Esophagus squamous epithelium (tissue), 5 donors: Measurements from ENCODE around the gene BCKDHB. TPM values are rescaled to one million over a fixed set of nuclear protein-coding genes. Genes with fewer than 3 reads are reported as not detected.

ENCODE experiments used
- DNase-seq: peaks from one replicate; lab custom pipeline; 2025; lab: John Stamatoyannopoulos, UW
- H3K27ac ChIP-seq, 4 donors: fragments of 200-600 bp; sonication (generic); one replicate each; pipeline ENCODE4 v1.5.1; 2016 to 2019; ENCODE audit warnings: mild to moderate bottlenecking in 1 of 4
- H3K27me3 ChIP-seq, 4 donors: fragments of 200-600 bp; sonication (generic); 1 replicate in 3 of 4; 2 replicates in 1 of 4; pipeline versions ENCODE4 v1.5.1 to v1.6.0; 2017 to 2021; ENCODE audit warnings: antibody characterized with exemption in 1 of 4
- H3K36me3 ChIP-seq, 3 donors: fragments of 200-600 bp; sonication (generic); one replicate each; pipeline ENCODE4 v1.5.1; 2016 to 2019
- H3K4me1 ChIP-seq, 3 donors: fragments of 200-600 bp; sonication (generic); one replicate each; pipeline ENCODE4 v1.5.1; 2017 to 2019
- H3K4me3 ChIP-seq, 4 donors: fragments of 200-600 bp; sonication (generic); 1 replicate in 3 of 4; 2 replicates in 1 of 4; pipeline ENCODE4 v1.5.1; 2016 to 2019; ENCODE audit warnings: mild to moderate bottlenecking in 2 of 4, moderate library complexity in 1 of 4
- H3K9me3 ChIP-seq, 3 donors: fragments of 200-600 bp; sonication (generic); one replicate each; pipeline ENCODE4 v1.5.1; 2016 to 2019
- POLR2A ChIP-seq, 4 donors: fragments of 450-650 bp; IDR thresholded peaks; one replicate each; pipeline ENCODE4 v1.6.1; 2017; ENCODE audit warnings: antibody characterized with exemption in 4 of 4, mild to moderate bottlenecking in 4 of 4, moderate library complexity in 3 of 4
- WGBS, 2 donors: methylation state at CpG; one replicate each; pipeline ENCODE4 v1.1.5; 2018; 5-methylcytosine and 5-hydroxymethylcytosine counted together
- intact Hi-C: fragments of 100-400 bp; cut with DNase I; formaldehyde crosslinking; loops from one replicate; pipeline ENCODE4 v1.15.0; 2022
- total RNA-seq, 4 donors: library from RNA; depleted of rRNA; stranded (reverse); fragments of >200 nt; gene quantifications; one replicate each; pipeline ENCODE4 v1.1.0, GENCODE V29; 2016
- TF ChIP-seq, protein P1 (sequence below), 6 experiments: fragments of 450-650 bp in 4 of 6; fragments of 200-600 bp in 2 of 6; sonication (generic) in 2 of 6; IDR thresholded peaks; one replicate each; pipeline ENCODE4 v1.5.1; 2016 to 2019; ENCODE audit warnings: antibody characterized with exemption in 6 of 6, mild to moderate bottlenecking in 4 of 6, moderate library complexity in 4 of 6
- donor health status: DM: yes; HTN: yes; CAD: no.

Gene BCKDHB
- total RNA-seq, 4 donors from 2014 or later = 7.6 to 15.8 (median 9.0) TPM

DNA sequence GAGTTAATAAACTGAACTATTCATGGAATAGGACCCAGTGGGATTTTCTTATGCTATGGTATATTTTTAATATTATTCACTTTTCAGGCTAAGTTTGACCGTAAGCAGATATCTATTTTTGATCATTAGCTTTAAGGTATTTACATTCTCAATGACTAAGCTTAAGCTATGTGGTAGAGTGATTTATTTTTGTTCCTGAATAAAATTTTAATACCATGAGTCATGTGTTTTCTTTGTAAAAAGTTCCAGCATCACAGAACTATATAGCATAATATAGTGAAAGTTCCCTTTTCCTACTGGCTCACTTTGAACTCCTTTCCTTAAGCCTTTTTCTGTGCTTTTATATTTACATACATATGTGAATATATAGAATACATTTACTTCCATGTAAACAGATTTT, 75.8 kb downstream of the BCKDHB start:
- Histone ChIP-seq H3K27ac (no peak overlapping the region), H3K36me3 (peaks cover 0 to 6% (median 0%) of the 10 kb centered on the region in 3 donors), H3K27me3 (no peaks in the 10 kb centered on the region), H3K4me1 (peaks cover 0 to 24% (median 9%) of the 10 kb centered on the region in 3 donors), H3K4me3 (no peak overlapping the region), H3K9me3 (no peaks in the 10 kb centered on the region)
- intact Hi-C loops = no loop called here
- WGBS, 2 donors = 32 to 54% methylated on average over 1 of the region's 1 CpG
- TF ChIP-seq, protein P1, sequence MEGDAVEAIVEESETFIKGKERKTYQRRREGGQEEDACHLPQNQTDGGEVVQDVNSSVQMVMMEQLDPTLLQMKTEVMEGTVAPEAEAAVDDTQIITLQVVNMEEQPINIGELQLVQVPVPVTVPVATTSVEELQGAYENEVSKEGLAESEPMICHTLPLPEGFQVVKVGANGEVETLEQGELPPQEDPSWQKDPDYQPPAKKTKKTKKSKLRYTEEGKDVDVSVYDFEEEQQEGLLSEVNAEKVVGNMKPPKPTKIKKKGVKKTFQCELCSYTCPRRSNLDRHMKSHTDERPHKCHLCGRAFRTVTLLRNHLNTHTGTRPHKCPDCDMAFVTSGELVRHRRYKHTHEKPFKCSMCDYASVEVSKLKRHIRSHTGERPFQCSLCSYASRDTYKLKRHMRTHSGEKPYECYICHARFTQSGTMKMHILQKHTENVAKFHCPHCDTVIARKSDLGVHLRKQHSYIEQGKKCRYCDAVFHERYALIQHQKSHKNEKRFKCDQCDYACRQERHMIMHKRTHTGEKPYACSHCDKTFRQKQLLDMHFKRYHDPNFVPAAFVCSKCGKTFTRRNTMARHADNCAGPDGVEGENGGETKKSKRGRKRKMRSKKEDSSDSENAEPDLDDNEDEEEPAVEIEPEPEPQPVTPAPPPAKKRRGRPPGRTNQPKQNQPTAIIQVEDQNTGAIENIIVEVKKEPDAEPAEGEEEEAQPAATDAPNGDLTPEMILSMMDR (IDR thresholded peaks at IDR 0.05) = no peak
- no peak for TF ChIP-seq POLR2A (IDR thresholded peaks at IDR 0.05)
- no peak for DNase-seq

DNA sequence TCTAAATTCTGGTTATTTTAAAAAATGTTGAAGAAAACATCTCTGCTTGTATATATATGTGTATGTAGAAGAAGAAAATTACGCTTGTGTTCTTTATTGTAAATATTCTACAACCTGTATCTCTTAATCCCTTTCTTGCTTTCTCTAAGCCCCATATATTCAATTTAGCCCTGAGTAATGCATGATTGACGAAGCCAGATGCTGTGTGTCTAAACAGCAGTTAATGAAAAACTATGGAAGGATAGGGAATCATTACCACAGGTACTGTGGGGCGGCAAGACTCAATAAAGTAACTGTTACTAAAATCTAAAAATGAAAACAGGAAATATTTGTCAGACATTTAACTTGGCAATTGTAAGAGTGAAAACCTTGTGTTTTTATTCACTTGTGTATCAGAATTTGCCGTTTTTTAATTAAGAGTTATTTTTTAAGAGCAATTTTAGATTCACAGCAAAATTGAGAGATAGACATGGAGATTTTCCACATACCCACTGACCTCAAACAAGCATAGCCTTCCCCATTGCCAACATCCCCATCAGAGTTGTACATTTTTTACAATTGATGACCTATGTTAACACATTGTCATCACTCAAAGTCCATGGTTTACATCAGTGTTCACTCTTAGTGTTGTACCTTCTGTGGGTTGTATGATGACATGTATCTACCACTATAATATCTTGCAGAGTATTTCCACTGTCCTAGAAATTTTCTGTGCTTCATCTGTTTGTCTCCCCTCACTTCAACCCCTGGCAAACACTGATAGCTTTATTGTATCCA, 76.7 kb downstream of the BCKDHB start:
- no peak overlapping the region for H3K4me3 ChIP-seq
- H3K4me1 ChIP-seq = peaks cover 0 to 24% (median 9%) of the 10 kb centered on the region in 3 donors
- 75 to 85% methylated on average over 4 of the region's 4 CpGs for WGBS, 2 donors
- intact Hi-C loops = no loop called here
- no peak overlapping the region for H3K27ac ChIP-seq
- no peak for DNase-seq
- no peaks in the 10 kb centered on the region for H3K9me3 ChIP-seq
- no peaks in the 10 kb centered on the region for H3K27me3 ChIP-seq
- peaks cover 0 to 6% (median 0%) of the 10 kb centered on the region in 3 donors for H3K36me3 ChIP-seq
- TF ChIP-seq POLR2A (IDR thresholded peaks at IDR 0.05) = no peak
- TF ChIP-seq, protein P1 (IDR thresholded peaks at IDR 0.05) = no peak

DNA sequence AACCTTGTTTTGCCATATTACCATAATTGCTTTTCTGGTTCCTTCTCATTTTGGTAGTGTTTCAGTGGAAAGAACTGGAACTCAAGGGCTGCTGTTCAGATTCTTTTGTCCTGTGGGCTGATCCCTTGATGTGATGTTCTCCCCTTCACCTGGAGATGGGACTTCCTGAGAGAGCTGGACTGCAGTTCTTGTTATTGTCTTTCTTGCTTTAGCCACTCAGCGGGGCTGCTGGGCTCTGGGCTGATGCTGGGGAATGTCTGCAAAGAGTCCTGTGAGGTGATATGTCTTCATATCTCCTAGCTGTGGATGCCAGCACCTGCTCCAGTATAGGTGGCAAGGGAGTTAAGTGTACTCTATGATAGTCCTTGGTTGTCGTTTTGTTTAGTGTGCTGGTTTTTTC, 79.0 kb downstream of the BCKDHB start:
- H3K4me3 ChIP-seq = no peak overlapping the region
- 75 to 84% methylated on average over 2 of the region's 2 CpGs for WGBS, 2 donors
- peaks cover 0 to 24% (median 9%) of the 10 kb centered on the region in 3 donors for H3K4me1 ChIP-seq
- H3K36me3 ChIP-seq = no peaks in the 10 kb centered on the region
- H3K9me3 ChIP-seq = no peaks in the 10 kb centered on the region
- DNase-seq = no peak
- no peaks in the 10 kb centered on the region for H3K27me3 ChIP-seq
- TF ChIP-seq, protein P1 (IDR thresholded peaks at IDR 0.05) = no peak
- no peak for TF ChIP-seq POLR2A (IDR thresholded peaks at IDR 0.05)
- intact Hi-C loops = no loop called here
- peak overlapping the region in 1 of 4 donors; percentile 36 for H3K27ac ChIP-seq

DNA sequence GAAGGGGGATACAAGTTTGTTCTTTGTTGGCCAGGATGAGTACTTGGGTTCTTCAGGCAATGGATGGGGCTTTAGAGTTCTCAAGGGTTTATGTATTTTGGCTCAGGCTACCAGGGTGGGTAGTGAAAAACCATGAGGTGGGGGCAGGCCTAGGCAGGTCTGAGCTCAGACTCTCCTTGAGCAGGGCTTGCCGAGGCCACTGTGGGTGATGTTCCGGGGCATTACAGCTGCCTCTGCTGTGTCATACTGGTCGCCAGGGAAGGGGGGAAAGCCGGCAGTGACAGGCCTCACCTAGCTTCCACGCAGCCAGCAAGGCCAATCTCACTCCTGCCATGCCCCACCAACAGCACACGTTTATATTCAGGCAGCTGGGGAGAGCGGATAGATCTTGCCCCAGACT, 79.6 kb downstream of the BCKDHB start:
- no peak for DNase-seq
- Histone ChIP-seq H3K4me1 (peaks cover 0 to 24% (median 9%) of the 10 kb centered on the region in 3 donors), H3K9me3 (no peaks in the 10 kb centered on the region), H3K27me3 (no peaks in the 10 kb centered on the region), H3K27ac (peak overlapping the region in 3 of 4 donors; percentile 13 to 45 (median 36)), H3K36me3 (no peaks in the 10 kb centered on the region), H3K4me3 (no peak overlapping the region)
- WGBS, 2 donors = 20 to 57% methylated on average over 5 to 7 of the region's 7 CpGs
- TF ChIP-seq, protein P1 (IDR thresholded peaks at IDR 0.05) = no peak
- TF ChIP-seq POLR2A (IDR thresholded peaks at IDR 0.05) = no peak
- intact Hi-C loops = no loop called here

DNA sequence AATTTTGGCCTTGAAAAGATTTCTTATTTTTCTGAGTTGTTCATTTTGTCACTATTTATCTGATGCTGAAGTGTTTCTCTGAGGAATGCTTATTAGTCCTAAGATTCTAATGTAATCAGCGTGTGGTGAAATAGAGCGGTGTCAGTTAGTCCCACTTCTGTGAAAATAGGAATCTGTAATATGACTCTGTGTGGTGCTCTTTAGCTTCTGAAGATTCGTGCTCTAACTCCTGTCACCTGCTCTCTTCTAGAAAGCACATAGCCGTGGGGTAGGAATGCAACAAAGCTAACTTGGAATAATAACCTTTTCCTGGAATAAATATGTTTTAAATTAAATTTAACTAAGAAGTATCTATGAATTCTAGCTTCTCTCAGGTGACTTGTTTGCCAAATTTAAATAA, 90.4 kb downstream of the BCKDHB start:
- Histone ChIP-seq H3K27me3 (no peaks in the 10 kb centered on the region), H3K4me3 (no peak overlapping the region), H3K9me3 (no peaks in the 10 kb centered on the region), H3K27ac (no peak overlapping the region), H3K36me3 (no peaks in the 10 kb centered on the region), H3K4me1 (peaks cover 0 to 6% (median 0%) of the 10 kb centered on the region in 3 donors)
- TF ChIP-seq POLR2A (IDR thresholded peaks at IDR 0.05) = no peak
- TF ChIP-seq, protein P1 (IDR thresholded peaks at IDR 0.05) = no peak
- intact Hi-C loops = no loop called here
- DNase-seq = no peak
- 73 to 74% methylated on average over 4 of the region's 4 CpGs for WGBS, 2 donors
